ENCODE measurements around the gene KCNQ1. TPM values are rescaled to one million over a fixed set of nuclear protein-coding genes. Genes with fewer than 3 reads are reported as not detected.

KCNQ1 gene
- total RNA-seq, 6 donors from 2014 or later = 18.0 to 45.4 (median 32.7) TPM

- no peak overlapping the region for H3K4me3 ChIP-seq
- ATAC-seq (ENCODE audit: low FRiP score in 2 of 2) (no peak), DNase-seq (peak in 1 of 2 donors; percentile 70)
- no peak overlapping the region for H3K27ac ChIP-seq
- no peak for TF ChIP-seq POLR2AphosphoS5 (IDR thresholded peaks at IDR 0.05)
- TF ChIP-seq EP300 (IDR thresholded peaks at IDR 0.05) = no peak
- no peaks in the 10 kb centered on the region for H3K9me3 ChIP-seq
- H3K27me3 ChIP-seq = no peaks in the 10 kb centered on the region
- 94 to 98% methylated on average over 4 to 7 of the region's 8 CpGs for WGBS, 2 donors
- peaks cover 0 to 5% (median 3%) of the 10 kb centered on the region in 4 donors for H3K4me1 ChIP-seq
- no peaks in the 10 kb centered on the region for H3K36me3 ChIP-seq
Observed at GRCh38 chr11:2855162-2855561, 410.4 kb downstream of the KCNQ1 start.

GRCh38 chr11:2857276-2857675, 412.5 kb downstream of the KCNQ1 start:
- Histone ChIP-seq H3K4me1 (peaks cover 1 to 4% (median 2%) of the 10 kb centered on the region in 4 donors), H3K36me3 (no peaks in the 10 kb centered on the region), H3K9me3 (no peaks in the 10 kb centered on the region), H3K27ac (no peak overlapping the region), H3K27me3 (peaks cover 0 to 4% (median 2%) of the 10 kb centered on the region in 4 donors), H3K4me3 (no peak overlapping the region)
- DNase-seq (peak in 1 of 2 donors; percentile 53), ATAC-seq (ENCODE audit: low FRiP score in 2 of 2) (no peak)
- no peak for TF ChIP-seq POLR2A (IDR thresholded peaks at IDR 0.05)
- TF ChIP-seq EP300 (IDR thresholded peaks at IDR 0.05) = no peak
- no peak for TF ChIP-seq POLR2AphosphoS5 (IDR thresholded peaks at IDR 0.05)
- TF ChIP-seq, protein P1, sequence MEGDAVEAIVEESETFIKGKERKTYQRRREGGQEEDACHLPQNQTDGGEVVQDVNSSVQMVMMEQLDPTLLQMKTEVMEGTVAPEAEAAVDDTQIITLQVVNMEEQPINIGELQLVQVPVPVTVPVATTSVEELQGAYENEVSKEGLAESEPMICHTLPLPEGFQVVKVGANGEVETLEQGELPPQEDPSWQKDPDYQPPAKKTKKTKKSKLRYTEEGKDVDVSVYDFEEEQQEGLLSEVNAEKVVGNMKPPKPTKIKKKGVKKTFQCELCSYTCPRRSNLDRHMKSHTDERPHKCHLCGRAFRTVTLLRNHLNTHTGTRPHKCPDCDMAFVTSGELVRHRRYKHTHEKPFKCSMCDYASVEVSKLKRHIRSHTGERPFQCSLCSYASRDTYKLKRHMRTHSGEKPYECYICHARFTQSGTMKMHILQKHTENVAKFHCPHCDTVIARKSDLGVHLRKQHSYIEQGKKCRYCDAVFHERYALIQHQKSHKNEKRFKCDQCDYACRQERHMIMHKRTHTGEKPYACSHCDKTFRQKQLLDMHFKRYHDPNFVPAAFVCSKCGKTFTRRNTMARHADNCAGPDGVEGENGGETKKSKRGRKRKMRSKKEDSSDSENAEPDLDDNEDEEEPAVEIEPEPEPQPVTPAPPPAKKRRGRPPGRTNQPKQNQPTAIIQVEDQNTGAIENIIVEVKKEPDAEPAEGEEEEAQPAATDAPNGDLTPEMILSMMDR (IDR thresholded peaks at IDR 0.05) = no peak
- WGBS, 2 donors = 84 to 93% methylated on average over 6 to 8 of the region's 11 CpGs

GRCh38 chr11:2857918-2858317, 413.1 kb downstream of the KCNQ1 start:
- H3K27ac ChIP-seq = no peak overlapping the region
- 77 to 83% methylated on average over 1 to 10 of the region's 18 CpGs for WGBS, 2 donors
- TF ChIP-seq, protein P1 (IDR thresholded peaks at IDR 0.05) = no peak
- TF ChIP-seq POLR2AphosphoS5 (IDR thresholded peaks at IDR 0.05) (no peak), EP300 (IDR thresholded peaks at IDR 0.05) (no peak), POLR2A (IDR thresholded peaks at IDR 0.05) (no peak)
- H3K4me1 ChIP-seq = peaks cover 5 to 11% (median 8%) of the 10 kb centered on the region in 4 donors
- no peaks in the 10 kb centered on the region for H3K9me3 ChIP-seq
- peaks cover 0 to 10% (median 5%) of the 10 kb centered on the region in 4 donors for H3K27me3 ChIP-seq
- no peak overlapping the region for H3K4me3 ChIP-seq
- no peak for ATAC-seq (ENCODE audit: low FRiP score in 2 of 2)
- no peaks in the 10 kb centered on the region for H3K36me3 ChIP-seq
- peak in 1 of 2 donors; percentile 70 for DNase-seq

- peaks cover 0 to 15% (median 6%) of the 10 kb centered on the region in 4 donors for H3K27me3 ChIP-seq
- no peaks in the 10 kb centered on the region for H3K9me3 ChIP-seq
- H3K4me1 ChIP-seq = peaks cover 10 to 14% (median 12%) of the 10 kb centered on the region in 4 donors
- ATAC-seq (ENCODE audit: low FRiP score in 2 of 2) = no peak
- no peak overlapping the region for H3K4me3 ChIP-seq
- no peak for TF ChIP-seq EP300 (IDR thresholded peaks at IDR 0.05)
- TF ChIP-seq POLR2A (IDR thresholded peaks at IDR 0.05) = no peak
- TF ChIP-seq, protein P1 (IDR thresholded peaks at IDR 0.05) = no peak
- TF ChIP-seq POLR2AphosphoS5 (IDR thresholded peaks at IDR 0.05) = no peak
- H3K27ac ChIP-seq = no peak overlapping the region
- peak in 1 of 2 donors; percentile 61 for DNase-seq
- no peaks in the 10 kb centered on the region for H3K36me3 ChIP-seq
- 87 to 95% methylated on average over 4 to 16 of the region's 16 CpGs for WGBS, 2 donors
Observed at GRCh38 chr11:2858995-2859698, 414.3 kb downstream of the KCNQ1 start.

GRCh38 chr11:2859699-2860037, 414.9 kb downstream of the KCNQ1 start:
- no peak overlapping the region for H3K4me3 ChIP-seq
- peaks cover 0 to 15% (median 6%) of the 10 kb centered on the region in 4 donors for H3K27me3 ChIP-seq
- no peaks in the 10 kb centered on the region for H3K36me3 ChIP-seq
- H3K27ac ChIP-seq = no peak overlapping the region
- DNase-seq = no peak
- no peak for ATAC-seq (ENCODE audit: low FRiP score in 2 of 2)
- WGBS, 2 donors = 87 to 93% methylated on average over 4 to 10 of the region's 10 CpGs
- TF ChIP-seq, protein P1 (IDR thresholded peaks at IDR 0.05) = no peak
- TF ChIP-seq EP300 (IDR thresholded peaks at IDR 0.05) (no peak), POLR2A (IDR thresholded peaks at IDR 0.05) (no peak), POLR2AphosphoS5 (IDR thresholded peaks at IDR 0.05) (no peak)
- H3K9me3 ChIP-seq = no peaks in the 10 kb centered on the region
- H3K4me1 ChIP-seq = peaks cover 10 to 19% (median 12%) of the 10 kb centered on the region in 4 donors

All from upper lobe of left lung (tissue), 6 donors.